Upper lobe of left lung (tissue), 4 donors: ENCODE results near the gene SPATS2.

Experiments used
- EP300 ChIP-seq, 4 donors: sonication (generic); formaldehyde crosslinking; IDR thresholded peaks; one replicate each; pipeline ENCODE4 v1.5.1; 2017; ENCODE audit warnings: antibody characterized with exemption in 4 of 4, control low read depth in 2 of 4
- POLR2AphosphoS5 ChIP-seq, 2 donors: sonication (generic); formaldehyde crosslinking; IDR thresholded peaks; one replicate each; pipeline ENCODE4 v1.5.1; 2017; ENCODE audit warnings: antibody characterized with exemption in 2 of 2
- TF ChIP-seq, protein P1 (sequence below), 6 experiments: fragments of 450-650 bp in 4 of 6; fragments of 200-600 bp in 2 of 6; sonication (generic) in 2 of 6; IDR thresholded peaks; one replicate each; pipeline ENCODE4 v1.5.1; 2016 to 2019; ENCODE audit warnings: antibody characterized with exemption in 6 of 6

DNA sequence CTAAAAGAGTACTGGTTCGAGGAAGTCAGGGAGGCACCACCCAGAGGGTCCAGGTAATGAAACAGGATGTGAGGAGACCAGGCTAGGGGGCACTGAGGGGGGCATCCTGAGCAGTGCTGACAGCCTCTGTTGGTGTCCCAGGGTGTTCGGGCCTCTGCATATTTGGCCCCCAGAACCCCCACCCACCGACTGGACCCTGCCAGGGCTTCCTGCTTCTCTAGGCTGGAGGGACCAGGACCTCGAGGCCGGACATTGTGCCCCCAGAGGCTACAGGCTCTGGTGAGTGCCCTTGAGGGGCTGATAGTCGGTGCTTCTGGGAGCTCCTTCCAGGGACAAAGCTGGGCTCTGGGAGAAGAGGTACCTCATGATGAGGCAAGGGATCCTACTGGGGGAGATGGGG lies 41.7 kb upstream of the SPATS2 start:
- TF ChIP-seq POLR2AphosphoS5 (IDR thresholded peaks at IDR 0.05) (no peak), EP300 (IDR thresholded peaks at IDR 0.05) (no peak)
- TF ChIP-seq, protein P1, sequence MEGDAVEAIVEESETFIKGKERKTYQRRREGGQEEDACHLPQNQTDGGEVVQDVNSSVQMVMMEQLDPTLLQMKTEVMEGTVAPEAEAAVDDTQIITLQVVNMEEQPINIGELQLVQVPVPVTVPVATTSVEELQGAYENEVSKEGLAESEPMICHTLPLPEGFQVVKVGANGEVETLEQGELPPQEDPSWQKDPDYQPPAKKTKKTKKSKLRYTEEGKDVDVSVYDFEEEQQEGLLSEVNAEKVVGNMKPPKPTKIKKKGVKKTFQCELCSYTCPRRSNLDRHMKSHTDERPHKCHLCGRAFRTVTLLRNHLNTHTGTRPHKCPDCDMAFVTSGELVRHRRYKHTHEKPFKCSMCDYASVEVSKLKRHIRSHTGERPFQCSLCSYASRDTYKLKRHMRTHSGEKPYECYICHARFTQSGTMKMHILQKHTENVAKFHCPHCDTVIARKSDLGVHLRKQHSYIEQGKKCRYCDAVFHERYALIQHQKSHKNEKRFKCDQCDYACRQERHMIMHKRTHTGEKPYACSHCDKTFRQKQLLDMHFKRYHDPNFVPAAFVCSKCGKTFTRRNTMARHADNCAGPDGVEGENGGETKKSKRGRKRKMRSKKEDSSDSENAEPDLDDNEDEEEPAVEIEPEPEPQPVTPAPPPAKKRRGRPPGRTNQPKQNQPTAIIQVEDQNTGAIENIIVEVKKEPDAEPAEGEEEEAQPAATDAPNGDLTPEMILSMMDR (IDR thresholded peaks at IDR 0.05): no peak
